ENCODE measurements around the gene SMC5.

SMC5 gene

DNA sequence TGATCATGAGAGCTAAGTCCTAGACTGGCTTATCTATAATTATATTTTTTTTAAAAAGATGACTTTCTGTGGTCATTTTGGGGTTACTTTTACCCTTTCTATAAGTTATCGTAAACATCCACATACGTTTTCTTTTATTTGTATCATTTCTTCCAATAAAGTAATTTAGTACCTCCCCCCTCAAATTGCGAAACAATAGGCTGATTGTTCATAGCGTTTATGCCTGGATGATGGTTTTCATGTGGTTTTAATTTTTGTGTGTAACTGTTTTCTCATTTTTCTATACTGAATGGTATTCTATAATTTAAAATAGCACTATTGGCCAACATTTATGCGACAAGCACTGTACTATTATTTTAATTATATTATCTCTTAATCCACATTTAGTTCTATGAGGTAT, 44.5 kb downstream of the SMC5 start:
- TF ChIP-seq, protein P1, sequence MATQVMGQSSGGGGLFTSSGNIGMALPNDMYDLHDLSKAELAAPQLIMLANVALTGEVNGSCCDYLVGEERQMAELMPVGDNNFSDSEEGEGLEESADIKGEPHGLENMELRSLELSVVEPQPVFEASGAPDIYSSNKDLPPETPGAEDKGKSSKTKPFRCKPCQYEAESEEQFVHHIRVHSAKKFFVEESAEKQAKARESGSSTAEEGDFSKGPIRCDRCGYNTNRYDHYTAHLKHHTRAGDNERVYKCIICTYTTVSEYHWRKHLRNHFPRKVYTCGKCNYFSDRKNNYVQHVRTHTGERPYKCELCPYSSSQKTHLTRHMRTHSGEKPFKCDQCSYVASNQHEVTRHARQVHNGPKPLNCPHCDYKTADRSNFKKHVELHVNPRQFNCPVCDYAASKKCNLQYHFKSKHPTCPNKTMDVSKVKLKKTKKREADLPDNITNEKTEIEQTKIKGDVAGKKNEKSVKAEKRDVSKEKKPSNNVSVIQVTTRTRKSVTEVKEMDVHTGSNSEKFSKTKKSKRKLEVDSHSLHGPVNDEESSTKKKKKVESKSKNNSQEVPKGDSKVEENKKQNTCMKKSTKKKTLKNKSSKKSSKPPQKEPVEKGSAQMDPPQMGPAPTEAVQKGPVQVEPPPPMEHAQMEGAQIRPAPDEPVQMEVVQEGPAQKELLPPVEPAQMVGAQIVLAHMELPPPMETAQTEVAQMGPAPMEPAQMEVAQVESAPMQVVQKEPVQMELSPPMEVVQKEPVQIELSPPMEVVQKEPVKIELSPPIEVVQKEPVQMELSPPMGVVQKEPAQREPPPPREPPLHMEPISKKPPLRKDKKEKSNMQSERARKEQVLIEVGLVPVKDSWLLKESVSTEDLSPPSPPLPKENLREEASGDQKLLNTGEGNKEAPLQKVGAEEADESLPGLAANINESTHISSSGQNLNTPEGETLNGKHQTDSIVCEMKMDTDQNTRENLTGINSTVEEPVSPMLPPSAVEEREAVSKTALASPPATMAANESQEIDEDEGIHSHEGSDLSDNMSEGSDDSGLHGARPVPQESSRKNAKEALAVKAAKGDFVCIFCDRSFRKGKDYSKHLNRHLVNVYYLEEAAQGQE (IDR thresholded peaks at IDR 0.05; ENCODE audit: insufficient replicate concordance, low read depth) = no peak
- TF ChIP-seq GABPA (IDR thresholded peaks at IDR 0.05; ENCODE audit: low read depth) (no peak), SPI1 (IDR thresholded peaks at IDR 0.05; ENCODE audit: borderline replicate concordance, low read depth) (no peak), POLR2AphosphoS5 (IDR thresholded peaks at IDR 0.05; ENCODE audit: low read depth) (no peak)
- TF ChIP-seq, protein P2, sequence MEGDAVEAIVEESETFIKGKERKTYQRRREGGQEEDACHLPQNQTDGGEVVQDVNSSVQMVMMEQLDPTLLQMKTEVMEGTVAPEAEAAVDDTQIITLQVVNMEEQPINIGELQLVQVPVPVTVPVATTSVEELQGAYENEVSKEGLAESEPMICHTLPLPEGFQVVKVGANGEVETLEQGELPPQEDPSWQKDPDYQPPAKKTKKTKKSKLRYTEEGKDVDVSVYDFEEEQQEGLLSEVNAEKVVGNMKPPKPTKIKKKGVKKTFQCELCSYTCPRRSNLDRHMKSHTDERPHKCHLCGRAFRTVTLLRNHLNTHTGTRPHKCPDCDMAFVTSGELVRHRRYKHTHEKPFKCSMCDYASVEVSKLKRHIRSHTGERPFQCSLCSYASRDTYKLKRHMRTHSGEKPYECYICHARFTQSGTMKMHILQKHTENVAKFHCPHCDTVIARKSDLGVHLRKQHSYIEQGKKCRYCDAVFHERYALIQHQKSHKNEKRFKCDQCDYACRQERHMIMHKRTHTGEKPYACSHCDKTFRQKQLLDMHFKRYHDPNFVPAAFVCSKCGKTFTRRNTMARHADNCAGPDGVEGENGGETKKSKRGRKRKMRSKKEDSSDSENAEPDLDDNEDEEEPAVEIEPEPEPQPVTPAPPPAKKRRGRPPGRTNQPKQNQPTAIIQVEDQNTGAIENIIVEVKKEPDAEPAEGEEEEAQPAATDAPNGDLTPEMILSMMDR (IDR thresholded peaks at IDR 0.05; ENCODE audit: insufficient read depth, low read length) = no peak
- H3K27me3 ChIP-seq (ENCODE audit: insufficient read depth, poor library complexity, severe bottlenecking) = no peaks in the 10 kb centered on the region

DNA sequence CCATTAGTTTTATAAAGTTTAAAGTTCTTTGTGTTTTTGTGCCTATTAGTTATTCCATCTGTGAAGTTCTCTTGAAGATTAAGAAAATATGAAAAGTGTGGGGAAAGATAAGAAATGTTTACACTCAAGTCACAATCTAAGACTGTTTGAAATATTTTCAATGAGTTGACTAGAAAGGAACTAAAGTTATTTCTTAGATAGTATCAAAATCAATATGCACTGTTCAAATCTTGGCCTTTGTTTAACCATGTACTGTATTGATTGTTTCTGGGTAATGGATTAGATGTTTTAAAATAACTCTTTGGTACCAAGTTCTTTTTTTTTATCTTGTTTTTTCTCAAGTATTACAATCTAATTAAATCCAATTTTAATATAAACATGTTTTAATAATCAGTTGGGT, 46.0 kb downstream of the SMC5 start:
- H3K27me3 ChIP-seq (ENCODE audit: insufficient read depth, poor library complexity, severe bottlenecking) = no peaks in the 10 kb centered on the region
- no peak for DNase-seq (ENCODE audit: low read depth in 1 of 2, low spot score in 1 of 2)
- H3K27ac ChIP-seq (replicated peaks) = no peak overlapping the region
- TF ChIP-seq SPI1 (IDR thresholded peaks at IDR 0.05; ENCODE audit: borderline replicate concordance, low read depth) (no peak), GABPA (IDR thresholded peaks at IDR 0.05; ENCODE audit: low read depth) (no peak), POLR2AphosphoS5 (IDR thresholded peaks at IDR 0.05; ENCODE audit: low read depth) (no peak)
- TF ChIP-seq, protein P1 (IDR thresholded peaks at IDR 0.05; ENCODE audit: insufficient replicate concordance, low read depth) = no peak
- TF ChIP-seq, protein P2 (IDR thresholded peaks at IDR 0.05; ENCODE audit: insufficient read depth, low read length) = no peak
- no peak overlapping the region for H3K4me3 ChIP-seq (replicated peaks; ENCODE audit: insufficient read depth, low read length)

More for the DNA sequence above, 44.5 kb downstream of the SMC5 start:
- Histone ChIP-seq H3K4me3 (replicated peaks; ENCODE audit: insufficient read depth, low read length) (no peak overlapping the region), H3K27ac (replicated peaks) (no peak overlapping the region)
- no peak for DNase-seq (ENCODE audit: low read depth in 1 of 2, low spot score in 1 of 2)

DNA sequence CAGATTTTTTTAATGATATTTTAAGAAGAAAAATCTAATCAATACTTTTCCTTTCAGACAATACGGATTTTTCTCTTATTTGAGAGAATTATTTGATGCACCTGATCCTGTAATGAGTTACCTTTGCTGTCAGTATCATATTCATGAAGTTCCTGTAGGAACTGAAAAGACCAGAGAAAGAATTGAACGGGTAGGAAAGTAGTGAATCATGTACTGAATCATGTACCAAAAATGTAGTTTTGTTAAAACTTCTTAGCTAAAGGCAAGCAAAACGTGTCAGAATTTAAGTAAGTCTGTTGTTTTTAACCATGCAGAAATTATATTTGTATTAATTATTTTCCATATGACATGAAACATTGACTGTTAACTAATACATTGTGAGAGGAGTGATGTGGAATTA, 56.6 kb downstream of the SMC5 start:
- Histone ChIP-seq H3K27me3 (ENCODE audit: insufficient read depth, poor library complexity, severe bottlenecking) (no peaks in the 10 kb centered on the region), H3K4me3 (replicated peaks; ENCODE audit: insufficient read depth, low read length) (no peak overlapping the region), H3K27ac (replicated peaks) (no peak overlapping the region)
- no peak for DNase-seq (ENCODE audit: low read depth in 1 of 2, low spot score in 1 of 2)
- TF ChIP-seq, protein P2 (IDR thresholded peaks at IDR 0.05; ENCODE audit: insufficient read depth, low read length) = no peak
- TF ChIP-seq POLR2AphosphoS5 (IDR thresholded peaks at IDR 0.05; ENCODE audit: low read depth) = no peak
- TF ChIP-seq, protein P1 (IDR thresholded peaks at IDR 0.05; ENCODE audit: insufficient replicate concordance, low read depth) = no peak
- TF ChIP-seq GABPA (IDR thresholded peaks at IDR 0.05; ENCODE audit: low read depth) = no peak
- TF ChIP-seq SPI1 (IDR thresholded peaks at IDR 0.05; ENCODE audit: borderline replicate concordance, low read depth) = no peak
